ENCODE results near the gene KMO.

The KMO gene

DNA sequence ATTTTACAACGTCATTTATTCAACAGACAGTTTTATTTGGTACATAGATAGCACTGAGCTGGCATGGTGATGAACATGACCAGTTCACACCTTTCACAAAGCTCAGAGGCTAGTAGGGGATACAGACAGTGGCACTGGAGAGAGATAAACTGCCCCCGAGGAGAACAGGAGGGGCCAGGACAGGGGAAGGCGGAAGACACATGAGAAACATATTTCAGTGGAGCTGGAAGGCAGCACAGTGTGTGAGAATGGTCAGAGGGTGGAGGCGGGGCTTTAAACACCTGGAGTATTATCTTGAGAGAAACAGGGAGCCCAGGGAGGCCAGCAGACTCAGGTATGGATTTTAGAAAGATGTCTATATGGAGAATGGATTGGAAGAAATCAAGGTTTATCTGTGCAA, 58.5 kb downstream of the KMO start:
- Histone ChIP-seq H3K27me3 (ENCODE audit: control insufficient read depth in 5 of 5, insufficient read depth in 4 of 5, low read length in 5 of 5) (no peaks in the 10 kb centered on the region), H3K9ac (ENCODE audit: low read length in 5 of 5) (no peak overlapping the region), H3K4me3 (ENCODE audit: low read depth in 1 of 5, low read length in 5 of 5) (no peak overlapping the region), H3K9me3 (ENCODE audit: control insufficient read depth in 5 of 5, low read length in 5 of 5) (no peaks in the 10 kb centered on the region), H3K27ac (ENCODE audit: low read depth, low read length) (no peak overlapping the region), H3K36me3 (ENCODE audit: control insufficient read depth in 5 of 5, insufficient read depth in 5 of 5, low read length in 5 of 5) (peaks cover 0 to 7% (median 5%) of the 10 kb centered on the region in 5 donors), H3K4me1 (ENCODE audit: control insufficient read depth in 5 of 5, insufficient read depth in 5 of 5, low read length in 5 of 5) (no peaks in the 10 kb centered on the region)

DNA sequence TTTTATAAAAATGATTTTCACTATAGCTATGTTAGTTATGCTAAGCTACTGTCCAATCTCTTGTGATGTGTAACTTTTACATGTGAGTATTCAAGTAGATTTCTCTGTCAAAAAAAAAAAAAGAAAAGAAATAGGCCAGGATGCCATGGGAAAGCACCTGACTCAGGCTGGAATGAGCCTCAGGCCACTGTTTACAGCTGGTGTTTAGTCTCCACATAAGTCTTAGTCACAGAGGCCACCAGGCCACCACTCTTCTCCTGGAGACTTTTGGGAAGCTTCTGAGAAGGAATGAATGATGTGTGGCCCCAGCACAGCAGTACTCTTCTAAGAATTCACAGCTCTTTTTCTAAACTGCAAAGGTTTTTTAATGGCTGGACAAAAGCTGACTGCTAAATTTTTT, 59.1 kb downstream of the KMO start:
- peaks cover 0 to 7% (median 5%) of the 10 kb centered on the region in 5 donors for H3K36me3 ChIP-seq (ENCODE audit: control insufficient read depth in 5 of 5, insufficient read depth in 5 of 5, low read length in 5 of 5)
- no peak overlapping the region for H3K4me3 ChIP-seq (ENCODE audit: low read depth in 1 of 5, low read length in 5 of 5)
- no peaks in the 10 kb centered on the region for H3K9me3 ChIP-seq (ENCODE audit: control insufficient read depth in 5 of 5, low read length in 5 of 5)
- no peak overlapping the region for H3K27ac ChIP-seq (ENCODE audit: low read depth, low read length)
- no peak overlapping the region for H3K9ac ChIP-seq (ENCODE audit: low read length in 5 of 5)
- H3K4me1 ChIP-seq (ENCODE audit: control insufficient read depth in 5 of 5, insufficient read depth in 5 of 5, low read length in 5 of 5), result no peaks in the 10 kb centered on the region
- no peaks in the 10 kb centered on the region for H3K27me3 ChIP-seq (ENCODE audit: control insufficient read depth in 5 of 5, insufficient read depth in 4 of 5, low read length in 5 of 5)

DNA sequence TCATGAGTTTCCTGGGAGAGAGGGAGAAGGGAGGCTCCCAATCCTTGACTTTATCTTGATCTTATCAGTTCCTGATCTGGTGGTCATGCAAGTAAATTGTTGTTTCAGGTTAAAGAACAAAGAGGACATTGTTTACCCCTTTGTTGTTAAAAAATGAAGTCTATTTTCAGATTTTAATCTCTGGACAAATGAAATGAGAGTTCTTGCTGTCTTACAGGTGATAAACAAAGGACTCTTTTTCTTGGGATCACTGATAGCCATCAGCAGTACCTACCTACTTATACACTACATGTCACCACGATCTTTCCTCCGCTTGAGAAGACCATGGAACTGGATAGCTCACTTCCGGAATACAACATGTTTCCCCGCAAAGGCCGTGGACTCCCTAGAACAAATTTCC, 59.6 kb downstream of the KMO start:
- Histone ChIP-seq H3K9me3 (ENCODE audit: control insufficient read depth in 5 of 5, low read length in 5 of 5) (no peaks in the 10 kb centered on the region), H3K27ac (ENCODE audit: low read depth, low read length) (no peak overlapping the region), H3K4me1 (ENCODE audit: control insufficient read depth in 5 of 5, insufficient read depth in 5 of 5, low read length in 5 of 5) (no peaks in the 10 kb centered on the region), H3K36me3 (ENCODE audit: control insufficient read depth in 5 of 5, insufficient read depth in 5 of 5, low read length in 5 of 5) (peaks cover 0 to 10% (median 5%) of the 10 kb centered on the region in 5 donors), H3K27me3 (ENCODE audit: control insufficient read depth in 5 of 5, insufficient read depth in 4 of 5, low read length in 5 of 5) (no peaks in the 10 kb centered on the region), H3K4me3 (ENCODE audit: low read depth in 1 of 5, low read length in 5 of 5) (no peak overlapping the region), H3K9ac (ENCODE audit: low read length in 5 of 5) (no peak overlapping the region)

DNA sequence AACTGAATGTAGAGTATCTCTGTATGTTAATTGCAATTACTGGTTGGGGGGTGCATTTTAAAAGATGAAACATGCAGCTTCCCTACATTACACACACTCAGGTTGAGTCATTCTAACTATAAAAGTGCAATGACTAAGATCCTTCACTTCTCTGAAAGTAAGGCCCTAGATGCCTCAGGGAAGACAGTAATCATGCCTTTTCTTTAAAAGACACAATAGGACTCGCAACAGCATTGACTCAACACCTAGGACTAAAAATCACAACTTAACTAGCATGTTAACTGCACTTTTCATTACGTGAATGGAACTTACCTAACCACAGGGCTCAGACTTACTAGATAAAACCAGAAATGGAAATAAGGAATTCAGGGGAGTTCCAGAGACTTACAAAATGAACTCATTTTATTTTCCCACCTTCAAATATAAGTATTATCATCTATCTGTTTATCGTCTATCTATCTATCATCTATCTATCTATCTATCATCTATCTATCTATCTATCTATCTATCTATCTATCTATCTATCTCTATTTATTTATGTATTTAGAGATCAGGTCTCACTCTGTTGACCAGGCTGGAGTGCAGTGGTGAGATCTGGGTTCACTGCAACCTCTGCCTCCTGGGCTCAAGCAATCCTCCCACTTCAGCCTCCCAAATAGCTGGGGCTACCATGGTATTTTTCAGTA, 60.2 kb downstream of the KMO start:
- no peaks in the 10 kb centered on the region for H3K9me3 ChIP-seq (ENCODE audit: control insufficient read depth in 5 of 5, low read length in 5 of 5)
- no peaks in the 10 kb centered on the region for H3K27me3 ChIP-seq (ENCODE audit: control insufficient read depth in 5 of 5, insufficient read depth in 4 of 5, low read length in 5 of 5)

DNA sequence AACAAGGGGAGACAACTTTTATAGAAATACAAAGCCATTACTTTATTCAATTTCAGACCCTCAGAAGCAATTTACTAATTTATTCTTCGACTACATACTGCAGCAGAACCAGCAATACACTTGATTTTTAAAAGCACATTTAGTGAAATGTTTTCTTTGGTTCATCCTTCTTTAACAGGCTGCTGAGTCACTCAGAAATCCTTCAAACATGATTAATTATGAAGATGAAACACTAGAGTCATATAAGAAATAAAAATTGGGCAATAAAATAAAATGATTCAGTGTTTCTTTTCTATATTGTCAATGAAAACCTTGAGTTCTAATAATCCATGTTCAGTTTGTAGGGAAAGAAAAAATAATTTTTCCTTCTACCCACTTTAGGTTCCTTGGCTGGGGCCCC, 61.0 kb downstream of the KMO start:
- no peaks in the 10 kb centered on the region for H3K27me3 ChIP-seq (ENCODE audit: control insufficient read depth in 5 of 5, insufficient read depth in 4 of 5, low read length in 5 of 5)
- H3K36me3 ChIP-seq (ENCODE audit: control insufficient read depth in 5 of 5, insufficient read depth in 5 of 5, low read length in 5 of 5), result peaks cover 0 to 13% (median 5%) of the 10 kb centered on the region in 5 donors
- no peak overlapping the region for H3K27ac ChIP-seq (ENCODE audit: low read depth, low read length)
- no peak overlapping the region for H3K4me3 ChIP-seq (ENCODE audit: low read depth in 1 of 5, low read length in 5 of 5)
- no peaks in the 10 kb centered on the region for H3K9me3 ChIP-seq (ENCODE audit: control insufficient read depth in 5 of 5, low read length in 5 of 5)
- H3K4me1 ChIP-seq (ENCODE audit: control insufficient read depth in 5 of 5, insufficient read depth in 5 of 5, low read length in 5 of 5), result no peaks in the 10 kb centered on the region
- no peak overlapping the region for H3K9ac ChIP-seq (ENCODE audit: low read length in 5 of 5)

More for the DNA sequence above, 60.2 kb downstream of the KMO start:
- Histone ChIP-seq H3K4me1 (ENCODE audit: control insufficient read depth in 5 of 5, insufficient read depth in 5 of 5, low read length in 5 of 5) (no peaks in the 10 kb centered on the region), H3K9ac (ENCODE audit: low read length in 5 of 5) (no peak overlapping the region), H3K27ac (ENCODE audit: low read depth, low read length) (no peak overlapping the region), H3K36me3 (ENCODE audit: control insufficient read depth in 5 of 5, insufficient read depth in 5 of 5, low read length in 5 of 5) (peaks cover 0 to 10% (median 5%) of the 10 kb centered on the region in 5 donors), H3K4me3 (ENCODE audit: low read depth in 1 of 5, low read length in 5 of 5) (no peak overlapping the region)

DNA sequence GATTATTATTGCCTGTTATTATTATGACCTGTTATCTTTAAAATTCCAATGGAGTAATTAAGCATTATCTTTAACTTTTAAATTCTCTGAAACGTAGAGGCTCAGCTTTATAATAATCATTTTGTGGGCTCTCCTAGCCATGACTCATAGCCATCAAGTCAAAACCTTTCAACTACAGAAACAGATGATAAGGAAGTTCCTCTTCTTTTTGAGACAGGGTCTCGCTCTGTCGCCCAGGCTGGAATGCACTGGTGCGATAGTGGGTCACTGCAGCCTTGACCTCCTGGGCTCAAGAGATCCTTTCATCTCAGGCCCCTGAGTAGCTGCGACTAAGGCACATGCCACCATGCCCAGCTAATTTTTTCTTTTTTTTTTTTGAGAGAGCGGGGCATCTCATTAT, 64.5 kb downstream of the KMO start:
- Histone ChIP-seq H3K4me3 (ENCODE audit: low read depth in 1 of 5, low read length in 5 of 5) (no peak overlapping the region), H3K4me1 (ENCODE audit: control insufficient read depth in 5 of 5, insufficient read depth in 5 of 5, low read length in 5 of 5) (no peaks in the 10 kb centered on the region), H3K36me3 (ENCODE audit: control insufficient read depth in 5 of 5, insufficient read depth in 5 of 5, low read length in 5 of 5) (peaks cover 0 to 13% (median 5%) of the 10 kb centered on the region in 5 donors), H3K27ac (ENCODE audit: low read depth, low read length) (no peak overlapping the region), H3K27me3 (ENCODE audit: control insufficient read depth in 5 of 5, insufficient read depth in 4 of 5, low read length in 5 of 5) (no peaks in the 10 kb centered on the region), H3K9ac (ENCODE audit: low read length in 5 of 5) (no peak overlapping the region), H3K9me3 (ENCODE audit: control insufficient read depth in 5 of 5, low read length in 5 of 5) (no peaks in the 10 kb centered on the region)

DNA sequence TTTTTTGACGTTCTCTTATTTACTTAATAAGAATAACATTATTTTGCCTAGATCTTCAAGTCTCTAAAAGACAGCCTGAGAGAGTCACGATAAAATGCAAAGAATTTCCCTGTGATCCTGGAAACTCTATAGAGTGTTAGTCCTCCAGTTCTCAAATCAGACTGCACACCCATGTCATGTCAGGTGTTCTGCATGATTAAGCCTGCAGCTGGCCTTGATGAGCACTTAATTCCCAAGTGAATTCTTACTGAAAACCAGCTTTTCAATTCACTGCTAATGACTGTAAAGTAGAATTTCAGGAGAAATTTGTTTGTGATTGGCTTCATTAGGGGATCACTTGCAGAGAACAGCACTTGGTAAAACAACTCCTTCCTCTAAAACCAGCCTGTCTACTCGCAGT, 66.1 kb downstream of the KMO start:
- Histone ChIP-seq H3K27me3 (ENCODE audit: control insufficient read depth in 5 of 5, insufficient read depth in 4 of 5, low read length in 5 of 5) (no peaks in the 10 kb centered on the region), H3K36me3 (ENCODE audit: control insufficient read depth in 5 of 5, insufficient read depth in 5 of 5, low read length in 5 of 5) (peaks cover 0 to 13% (median 5%) of the 10 kb centered on the region in 5 donors), H3K9ac (ENCODE audit: low read length in 5 of 5) (no peak overlapping the region), H3K4me1 (ENCODE audit: control insufficient read depth in 5 of 5, insufficient read depth in 5 of 5, low read length in 5 of 5) (no peaks in the 10 kb centered on the region), H3K4me3 (ENCODE audit: low read depth in 1 of 5, low read length in 5 of 5) (no peak overlapping the region), H3K27ac (ENCODE audit: low read depth, low read length) (no peak overlapping the region), H3K9me3 (ENCODE audit: control insufficient read depth in 5 of 5, low read length in 5 of 5) (no peaks in the 10 kb centered on the region)

DNA sequence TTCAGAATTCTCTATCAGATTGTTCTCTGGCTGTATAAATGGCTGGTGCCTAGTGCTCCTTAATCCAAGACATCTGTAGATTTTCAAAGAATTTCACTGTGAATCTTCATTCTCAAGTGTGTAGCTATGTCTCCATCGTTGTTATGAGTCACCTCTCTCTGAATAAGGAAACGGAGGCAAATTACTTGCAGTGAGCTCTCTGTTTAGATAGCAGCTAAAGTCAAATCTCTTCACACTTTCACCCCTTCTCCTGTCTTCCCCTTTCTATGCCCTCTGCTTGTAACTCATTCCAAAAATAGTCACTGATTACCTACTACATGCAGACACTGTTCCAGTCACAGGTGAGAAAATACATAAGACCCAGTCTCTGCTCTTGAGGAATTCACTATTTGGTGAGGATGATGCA, 68.3 kb downstream of the KMO start:
- no peaks in the 10 kb centered on the region for H3K27me3 ChIP-seq (ENCODE audit: control insufficient read depth in 5 of 5, insufficient read depth in 4 of 5, low read length in 5 of 5)
- H3K36me3 ChIP-seq (ENCODE audit: control insufficient read depth in 5 of 5, insufficient read depth in 5 of 5, low read length in 5 of 5), result peaks cover 0 to 6% (median 2%) of the 10 kb centered on the region in 5 donors
- H3K27ac ChIP-seq (ENCODE audit: low read depth, low read length), result no peak overlapping the region
- peaks cover 0 to 5% (median 0%) of the 10 kb centered on the region in 5 donors for H3K4me1 ChIP-seq (ENCODE audit: control insufficient read depth in 5 of 5, insufficient read depth in 5 of 5, low read length in 5 of 5)
- no peak overlapping the region for H3K4me3 ChIP-seq (ENCODE audit: low read depth in 1 of 5, low read length in 5 of 5)
- no peaks in the 10 kb centered on the region for H3K9me3 ChIP-seq (ENCODE audit: control insufficient read depth in 5 of 5, low read length in 5 of 5)
- H3K9ac ChIP-seq (ENCODE audit: low read length in 5 of 5), result no peak overlapping the region

DNA sequence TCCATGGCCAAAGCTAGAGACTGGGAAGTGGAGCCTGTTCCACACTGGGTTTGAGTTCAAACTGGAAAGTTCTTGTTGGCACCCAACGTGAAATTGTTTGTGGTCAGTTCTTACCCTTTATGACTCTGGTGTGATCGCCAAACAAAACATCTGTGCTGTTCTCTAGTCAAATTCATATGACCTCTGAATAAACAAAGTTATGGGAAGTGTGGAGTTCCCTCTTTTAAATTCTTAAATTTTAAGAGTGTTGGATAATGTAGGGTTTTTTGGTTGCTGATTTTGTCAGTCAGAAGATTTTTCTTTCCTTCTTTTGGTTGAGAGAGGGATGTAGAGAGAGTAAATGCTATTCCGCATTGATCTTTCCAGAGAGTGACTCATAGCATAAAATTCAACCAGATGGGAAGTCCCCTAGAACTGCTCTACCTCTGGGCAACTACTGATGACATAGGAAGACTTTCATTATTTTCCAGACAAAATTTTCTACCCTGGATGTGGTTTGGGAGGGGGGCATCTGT, 71.6 kb downstream of the KMO start:
- Histone ChIP-seq H3K36me3 (ENCODE audit: control insufficient read depth in 5 of 5, insufficient read depth in 5 of 5, low read length in 5 of 5) (no peaks in the 10 kb centered on the region), H3K4me3 (ENCODE audit: low read depth in 1 of 5, low read length in 5 of 5) (no peak overlapping the region), H3K9me3 (ENCODE audit: control insufficient read depth in 5 of 5, low read length in 5 of 5) (no peaks in the 10 kb centered on the region), H3K27ac (ENCODE audit: low read depth, low read length) (no peak overlapping the region), H3K4me1 (ENCODE audit: control insufficient read depth in 5 of 5, insufficient read depth in 5 of 5, low read length in 5 of 5) (peaks cover 0 to 5% (median 0%) of the 10 kb centered on the region in 5 donors), H3K27me3 (ENCODE audit: control insufficient read depth in 5 of 5, insufficient read depth in 4 of 5, low read length in 5 of 5) (no peaks in the 10 kb centered on the region), H3K9ac (ENCODE audit: low read length in 5 of 5) (no peak overlapping the region)

DNA sequence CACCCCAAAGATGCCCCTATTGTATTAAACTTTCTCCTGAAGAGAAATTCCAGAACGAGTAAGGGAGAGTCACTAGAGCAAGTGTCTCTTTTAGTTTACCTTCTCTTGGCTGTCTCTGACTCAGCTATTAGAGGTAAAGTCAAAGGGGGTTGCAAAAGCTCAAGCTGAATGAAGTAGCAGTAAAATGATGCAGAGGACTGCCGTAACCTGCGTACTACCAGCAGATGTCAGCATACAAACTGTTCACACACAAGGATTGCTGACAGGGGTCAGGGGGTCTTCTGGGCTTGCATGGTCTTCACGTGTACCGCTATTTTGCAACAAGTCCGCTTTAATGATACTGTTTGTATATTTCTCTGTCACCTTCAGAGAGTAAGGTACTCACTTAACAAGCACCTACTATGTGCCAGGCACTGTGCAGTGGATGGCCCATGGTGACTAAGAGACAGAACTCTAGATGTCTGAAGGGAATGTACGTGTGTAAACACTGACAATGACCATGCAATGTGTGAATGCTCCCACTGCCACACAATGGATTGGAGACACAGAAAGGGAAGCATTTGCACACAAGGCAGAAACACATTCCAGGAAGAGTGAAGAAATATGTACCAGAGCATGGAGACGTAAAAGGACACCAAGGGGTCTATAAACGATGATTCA, 73.1 kb downstream of the KMO start:
- no peak overlapping the region for H3K9ac ChIP-seq (ENCODE audit: low read length in 5 of 5)
- no peak overlapping the region for H3K27ac ChIP-seq (ENCODE audit: low read depth, low read length)
- H3K36me3 ChIP-seq (ENCODE audit: control insufficient read depth in 5 of 5, insufficient read depth in 5 of 5, low read length in 5 of 5), result no peaks in the 10 kb centered on the region
- H3K4me3 ChIP-seq (ENCODE audit: low read depth in 1 of 5, low read length in 5 of 5), result no peak overlapping the region
- H3K4me1 ChIP-seq (ENCODE audit: control insufficient read depth in 5 of 5, insufficient read depth in 5 of 5, low read length in 5 of 5), result peaks cover 0 to 5% (median 0%) of the 10 kb centered on the region in 5 donors
- H3K27me3 ChIP-seq (ENCODE audit: control insufficient read depth in 5 of 5, insufficient read depth in 4 of 5, low read length in 5 of 5), result no peaks in the 10 kb centered on the region
- no peaks in the 10 kb centered on the region for H3K9me3 ChIP-seq (ENCODE audit: control insufficient read depth in 5 of 5, low read length in 5 of 5)
